Measurements from ENCODE around the gene DOCK2. TPM values are rescaled to one million over a fixed set of nuclear protein-coding genes. Genes with fewer than 3 reads are reported as not detected.

The DOCK2 gene
- total and polyA plus RNA-seq, 2 of the 8 experiments (the other 6 are each of a cell fraction or from before 2014, with no cell fraction given), result 3.9 to 5.7 TPM

DNA sequence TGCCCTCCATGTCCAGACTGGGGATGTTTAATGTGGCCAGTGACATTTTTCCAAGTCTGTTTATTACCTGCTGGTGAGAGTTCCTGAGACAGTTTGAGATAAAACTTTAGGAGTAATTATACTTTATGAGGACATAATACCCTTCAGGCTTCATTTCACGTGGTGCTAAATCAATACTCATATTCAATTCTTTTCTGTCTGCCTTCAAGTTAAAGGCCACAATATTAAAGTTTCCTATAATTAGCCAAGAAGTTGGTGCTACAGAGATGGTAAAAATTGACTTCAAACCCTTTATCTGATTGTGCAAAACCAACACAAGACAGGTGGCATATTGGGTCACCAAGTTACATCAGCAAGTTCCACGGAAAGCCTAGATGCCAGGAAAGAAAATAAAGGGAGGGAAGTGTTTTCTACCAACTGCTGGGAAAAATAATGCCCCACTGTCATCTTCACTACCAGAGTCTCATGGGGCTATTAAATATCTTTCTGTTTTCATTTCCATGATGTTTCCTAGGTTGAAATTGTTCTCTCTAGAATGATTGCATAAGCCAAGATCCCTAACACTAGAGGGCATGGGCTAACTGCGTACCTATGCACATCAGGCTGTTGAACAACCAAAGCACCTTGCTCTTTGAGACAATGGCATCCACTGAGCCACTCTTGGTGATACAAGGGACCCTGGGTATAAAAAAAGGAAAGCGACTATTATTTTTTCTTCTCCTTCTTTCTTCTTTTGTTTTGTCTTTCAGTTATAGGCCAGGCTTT lies 274.6 kb downstream of the DOCK2 start (continued):
- TF ChIP-seq SRF (IDR thresholded peaks at IDR 0.05; ENCODE audit: low read depth, low read length) (no peak), TAF1 (IDR thresholded peaks at IDR 0.05; ENCODE audit: low read depth, low read length) (no peak), HDAC6 (IDR thresholded peaks at IDR 0.05; ENCODE audit: low read depth, low read length) (no peak), JUND (IDR thresholded peaks at IDR 0.05; ENCODE audit: low read length) (no peak), CHD2 (IDR thresholded peaks at IDR 0.05; ENCODE audit: low read length) (no peak), RXRA (IDR thresholded peaks at IDR 0.05; ENCODE audit: insufficient read depth, low read depth, low read length) (no peak), KDM1A (IDR thresholded peaks at IDR 0.05; ENCODE audit: borderline replicate concordance, low read length) (no peak), RAD21 (IDR thresholded peaks at IDR 0.05 in 1 of 2, conservative IDR thresholded peaks at IDR 0.05 in 1 of 2; ENCODE audit: low read depth in 2 of 2, low read length in 2 of 2) (peak; percentile 44 to 58), CEBPB (IDR thresholded peaks at IDR 0.05; ENCODE audit: low read depth, low read length) (0 out of 2 replicates have a peak, but pooled peaks have one; percentile 7), HDAC2 (IDR thresholded peaks at IDR 0.05; ENCODE audit: borderline replicate concordance in 1 of 2, low read depth in 2 of 2, low read length in 2 of 2) (no peak), CTBP2 (IDR thresholded peaks at IDR 0.05; ENCODE audit: borderline replicate concordance, insufficient read depth, insufficient read length, low read length) (no peak)
- TF ChIP-seq, protein P1, sequence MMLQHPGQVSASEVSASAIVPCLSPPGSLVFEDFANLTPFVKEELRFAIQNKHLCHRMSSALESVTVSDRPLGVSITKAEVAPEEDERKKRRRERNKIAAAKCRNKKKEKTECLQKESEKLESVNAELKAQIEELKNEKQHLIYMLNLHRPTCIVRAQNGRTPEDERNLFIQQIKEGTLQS (IDR thresholded peaks at IDR 0.05; ENCODE audit: insufficient read depth, low read depth, low read length), result no peak
